Subcutaneous adipose tissue (tissue), 4 donors: ENCODE measurements around the gene PAAF1. TPM values are rescaled to one million over a fixed set of nuclear protein-coding genes. Genes with fewer than 3 reads are reported as not detected.

Source experiments
- total RNA-seq, 4 donors: library from RNA; depleted of rRNA; stranded (reverse); fragments of >200 nt; gene quantifications; one replicate each; pipeline ENCODE4 v1.1.0, GENCODE V29; 2016
- TF ChIP-seq, protein P1 (sequence below): fragments of 450-650 bp; IDR thresholded peaks from one replicate; pipeline ENCODE4 v1.5.1; 2016; ENCODE audit warnings: low read depth, mild to moderate bottlenecking, control low read depth, antibody characterized with exemption, moderate library complexity

The PAAF1 gene
- total RNA-seq, 4 donors from 2014 or later, result 8.2 to 28.4 (median 20.6) TPM

DNA sequence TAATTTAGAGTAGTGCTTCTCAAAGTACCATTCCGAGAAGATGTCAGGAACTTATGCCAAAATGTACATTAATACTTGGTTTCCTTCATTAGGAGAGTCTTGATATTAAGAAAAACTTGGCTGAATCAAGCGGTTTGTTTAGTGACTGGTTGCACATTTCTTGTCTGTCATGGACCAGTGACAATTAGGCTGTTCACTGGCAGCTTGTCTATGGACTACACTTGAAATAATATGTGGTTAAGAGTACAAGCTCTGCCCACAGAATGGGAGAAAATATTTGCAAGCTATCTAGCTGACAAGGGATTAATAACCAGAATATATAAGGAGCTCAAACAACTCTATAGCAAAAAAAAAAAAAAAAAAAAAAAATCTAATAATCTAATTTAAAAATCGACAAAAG, 24.8 kb upstream of the PAAF1 start:
- TF ChIP-seq, protein P1, sequence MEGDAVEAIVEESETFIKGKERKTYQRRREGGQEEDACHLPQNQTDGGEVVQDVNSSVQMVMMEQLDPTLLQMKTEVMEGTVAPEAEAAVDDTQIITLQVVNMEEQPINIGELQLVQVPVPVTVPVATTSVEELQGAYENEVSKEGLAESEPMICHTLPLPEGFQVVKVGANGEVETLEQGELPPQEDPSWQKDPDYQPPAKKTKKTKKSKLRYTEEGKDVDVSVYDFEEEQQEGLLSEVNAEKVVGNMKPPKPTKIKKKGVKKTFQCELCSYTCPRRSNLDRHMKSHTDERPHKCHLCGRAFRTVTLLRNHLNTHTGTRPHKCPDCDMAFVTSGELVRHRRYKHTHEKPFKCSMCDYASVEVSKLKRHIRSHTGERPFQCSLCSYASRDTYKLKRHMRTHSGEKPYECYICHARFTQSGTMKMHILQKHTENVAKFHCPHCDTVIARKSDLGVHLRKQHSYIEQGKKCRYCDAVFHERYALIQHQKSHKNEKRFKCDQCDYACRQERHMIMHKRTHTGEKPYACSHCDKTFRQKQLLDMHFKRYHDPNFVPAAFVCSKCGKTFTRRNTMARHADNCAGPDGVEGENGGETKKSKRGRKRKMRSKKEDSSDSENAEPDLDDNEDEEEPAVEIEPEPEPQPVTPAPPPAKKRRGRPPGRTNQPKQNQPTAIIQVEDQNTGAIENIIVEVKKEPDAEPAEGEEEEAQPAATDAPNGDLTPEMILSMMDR, result no peak

DNA sequence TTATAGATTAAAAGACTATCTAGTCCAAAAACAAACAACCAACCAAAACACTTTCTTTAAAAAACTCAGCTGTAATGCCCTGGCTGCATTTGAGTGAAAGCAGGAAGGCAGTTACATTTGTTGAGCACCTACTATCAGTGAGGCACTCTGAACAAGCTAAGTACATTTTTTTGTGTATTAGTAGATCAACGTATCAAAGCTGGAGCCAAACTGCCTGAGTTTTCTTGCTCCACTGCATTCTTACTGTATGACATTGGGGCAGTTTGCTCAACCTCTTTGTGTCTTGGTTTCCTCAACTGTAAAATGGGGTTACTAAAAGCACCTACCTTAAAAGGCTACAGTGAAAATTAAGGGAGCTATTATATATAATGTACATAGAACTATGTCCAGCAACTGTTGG, 22.1 kb upstream of the PAAF1 start:
- TF ChIP-seq, protein P1, result no peak

DNA sequence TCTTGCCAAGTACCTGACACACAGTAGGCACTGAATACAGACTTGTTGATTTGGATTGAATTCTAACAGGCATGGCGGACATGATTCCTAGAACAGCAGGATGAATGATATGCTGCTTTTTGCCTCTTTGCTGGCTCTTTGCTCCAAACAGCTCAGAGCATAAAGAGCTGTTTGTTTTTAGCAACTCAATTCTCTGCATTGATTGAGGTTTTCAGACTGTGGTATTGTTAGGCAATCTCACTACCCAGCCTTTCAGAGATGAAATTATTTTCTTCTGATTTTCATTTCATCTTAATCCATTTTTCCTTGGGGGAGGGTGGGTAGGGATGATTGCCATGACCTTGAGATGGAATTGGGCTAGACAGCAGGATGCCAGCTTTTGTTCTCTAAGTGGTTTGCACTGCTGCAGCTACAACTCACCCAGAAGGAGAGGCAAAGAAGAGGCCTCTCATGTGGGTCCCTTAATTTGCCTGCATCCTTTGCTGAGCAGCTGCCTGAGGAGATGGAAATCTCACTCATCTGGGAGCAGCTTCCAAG, 20.7 kb upstream of the PAAF1 start:
- TF ChIP-seq, protein P1, result no peak

DNA sequence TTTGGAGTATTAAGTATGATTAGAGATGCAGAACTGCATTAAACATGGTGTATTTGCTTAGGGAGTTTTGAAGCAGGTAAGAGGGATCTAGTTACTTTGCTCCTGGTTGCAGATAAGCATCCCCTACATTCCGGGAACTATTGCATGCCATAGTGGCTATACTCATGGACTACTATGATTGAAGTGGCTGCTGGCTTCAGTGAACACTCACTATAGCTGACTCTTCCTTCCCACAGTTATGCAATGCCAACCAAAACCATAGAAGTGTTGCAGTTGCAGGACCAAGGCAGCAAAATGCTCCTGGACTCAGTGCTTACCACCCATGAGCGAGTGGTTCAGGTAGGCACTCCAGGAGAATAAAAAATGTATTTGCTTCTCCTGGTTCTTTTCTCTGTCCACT, 17.1 kb upstream of the PAAF1 start:
- TF ChIP-seq, protein P1, result no peak

DNA sequence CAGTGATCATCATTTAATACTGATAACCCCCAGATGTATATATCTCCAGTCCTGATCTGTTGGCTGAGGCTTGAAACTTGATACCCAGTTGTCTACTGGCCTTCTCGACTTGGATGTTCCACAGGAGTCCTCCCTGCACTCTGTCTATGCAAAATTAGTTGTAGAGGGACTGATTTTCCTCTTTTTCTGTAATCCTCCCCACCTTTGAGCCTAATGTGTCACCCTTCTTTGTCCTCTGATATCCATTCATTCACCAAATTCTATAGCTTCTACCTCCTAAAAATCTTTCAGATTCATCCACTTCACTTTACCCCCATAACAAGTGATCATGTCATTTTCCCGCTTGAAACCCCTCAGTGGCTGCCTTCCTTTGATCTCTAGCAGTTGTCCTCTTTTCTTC, 16.6 kb upstream of the PAAF1 start:
- TF ChIP-seq, protein P1, result no peak

DNA sequence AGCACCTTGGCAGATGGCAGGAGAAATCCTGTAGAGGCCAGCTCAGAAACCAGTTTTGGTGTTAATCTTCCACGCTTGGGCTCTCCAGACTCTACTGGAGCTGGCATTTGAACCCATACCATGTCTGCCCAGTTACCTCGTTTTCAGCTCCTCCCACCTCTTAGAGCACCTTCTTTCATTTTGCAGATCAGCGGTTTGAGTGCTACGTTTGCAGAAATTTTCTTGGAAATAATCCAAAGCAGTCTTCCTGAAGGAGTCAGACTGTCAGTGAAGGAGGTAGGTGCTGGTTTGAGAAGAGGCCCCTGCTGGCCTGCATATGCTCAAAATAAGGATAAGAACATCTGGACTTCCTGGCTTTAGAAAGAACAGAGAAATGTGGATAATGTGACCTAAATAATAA, 13.8 kb upstream of the PAAF1 start:
- TF ChIP-seq, protein P1, result no peak

DNA sequence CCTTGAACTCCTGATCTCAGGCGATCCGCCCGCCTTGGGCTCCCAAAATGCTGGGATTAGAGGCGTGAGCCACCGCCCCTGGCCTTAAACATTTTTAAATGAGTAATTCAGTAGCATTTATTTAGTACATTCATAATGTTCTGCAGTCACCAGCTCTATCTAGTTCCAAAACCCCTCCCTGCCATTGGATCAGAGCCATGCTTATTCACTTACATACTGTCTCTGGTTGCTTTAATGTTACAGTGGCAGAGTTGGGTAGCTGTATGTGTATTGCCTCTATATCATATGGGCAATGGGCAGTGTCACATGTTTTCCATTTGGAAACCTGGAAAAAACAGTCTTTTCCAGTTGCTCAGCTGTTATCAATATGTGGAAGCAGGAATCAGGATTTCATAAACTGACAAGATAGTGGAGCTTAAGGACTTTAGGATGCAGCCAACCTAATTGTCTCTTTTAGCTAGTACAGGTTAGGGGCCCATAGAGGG, 10.7 kb upstream of the PAAF1 start:
- TF ChIP-seq, protein P1, result no peak
